HG02840 (cell line): Measurements from ENCODE around the gene GALNT10.

Source experiments
- ATAC-seq: cut with Tn5 transposase; IDR thresholded peaks from one replicate; pipeline ENCODE4 v1.9.1; 2021; ENCODE audit warnings: mild to moderate bottlenecking, moderate library complexity, moderate number of reproducible peaks; ENCODE audit not compliant: unreplicated experiment, low FRiP score

Gene GALNT10

GRCh38 chr5:154284433-154284832 is 93.9 kb downstream of the GALNT10 start:
- ATAC-seq: peak; percentile 87

GRCh38 chr5:154285661-154286408 is 95.3 kb downstream of the GALNT10 start:
- no peak for ATAC-seq

DNA sequence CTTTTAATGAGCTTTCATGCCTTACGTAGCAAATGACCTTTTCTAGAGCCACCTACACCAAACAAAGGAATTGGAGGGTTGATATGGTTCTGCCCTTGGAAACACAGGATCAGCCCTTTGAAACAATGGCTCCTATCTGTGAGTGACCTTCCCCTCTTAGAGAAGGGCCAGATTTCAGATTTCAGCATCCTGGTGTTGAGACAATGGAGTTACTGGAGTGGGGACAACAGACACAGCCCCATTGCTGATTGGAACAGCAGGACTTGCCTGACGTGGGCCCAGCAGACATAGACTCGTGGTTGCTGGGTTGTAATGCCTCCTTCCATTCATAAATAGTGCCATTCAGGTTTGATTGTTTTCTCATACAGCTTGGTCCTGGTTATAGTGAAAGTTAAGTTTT is 96.0 kb downstream of the GALNT10 start:
- ATAC-seq: no peak

GRCh38 chr5:154287136-154287535 is 96.6 kb downstream of the GALNT10 start:
- ATAC-seq: no peak

- no peak for ATAC-seq
Measured at GRCh38 chr5:154288145-154288544, 97.6 kb downstream of the GALNT10 start.

DNA sequence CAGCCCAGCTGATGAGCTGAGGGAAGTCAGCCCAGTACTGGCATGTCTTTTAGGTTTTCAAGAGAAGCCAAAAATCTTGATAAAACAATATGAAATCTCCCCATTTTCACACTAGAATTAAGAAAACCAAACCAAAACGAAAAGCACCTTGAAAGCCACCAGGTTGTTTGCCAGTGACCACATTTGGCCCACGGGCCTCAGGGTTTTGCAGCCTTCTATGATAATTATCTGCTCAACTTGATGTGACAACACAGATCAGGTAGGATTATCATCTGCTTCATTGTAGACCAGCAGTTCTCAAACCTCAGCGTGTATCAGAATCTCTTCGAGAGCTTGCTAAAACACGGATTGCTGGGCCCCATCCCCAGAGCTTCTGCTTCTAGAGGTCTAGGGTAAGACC is 101.4 kb downstream of the GALNT10 start:
- no peak for ATAC-seq

- ATAC-seq: no peak
Measured at GRCh38 chr5:154293219-154293618, 102.7 kb downstream of the GALNT10 start.

DNA sequence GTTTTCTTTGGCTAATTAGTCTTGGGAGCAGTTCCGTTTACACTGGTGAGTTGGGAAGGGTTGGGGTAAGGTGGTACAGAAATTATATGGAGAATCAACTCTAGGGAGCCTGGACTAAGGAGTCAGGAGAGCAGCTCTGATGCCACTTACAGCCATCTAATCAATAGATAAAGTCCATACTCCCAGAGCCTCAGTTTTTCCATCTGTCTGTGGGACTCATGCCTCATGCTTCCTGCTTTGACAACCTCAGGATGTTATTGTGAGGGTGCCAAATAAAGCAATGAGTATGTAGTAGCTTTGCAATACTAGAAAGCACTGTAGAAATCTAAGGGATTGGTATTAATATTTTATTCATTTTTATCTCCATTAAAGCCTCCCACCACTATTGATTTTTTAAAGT is 105.0 kb downstream of the GALNT10 start:
- ATAC-seq: no peak

- no peak for ATAC-seq
Measured at GRCh38 chr5:154296525-154297159, 106.1 kb downstream of the GALNT10 start.

DNA sequence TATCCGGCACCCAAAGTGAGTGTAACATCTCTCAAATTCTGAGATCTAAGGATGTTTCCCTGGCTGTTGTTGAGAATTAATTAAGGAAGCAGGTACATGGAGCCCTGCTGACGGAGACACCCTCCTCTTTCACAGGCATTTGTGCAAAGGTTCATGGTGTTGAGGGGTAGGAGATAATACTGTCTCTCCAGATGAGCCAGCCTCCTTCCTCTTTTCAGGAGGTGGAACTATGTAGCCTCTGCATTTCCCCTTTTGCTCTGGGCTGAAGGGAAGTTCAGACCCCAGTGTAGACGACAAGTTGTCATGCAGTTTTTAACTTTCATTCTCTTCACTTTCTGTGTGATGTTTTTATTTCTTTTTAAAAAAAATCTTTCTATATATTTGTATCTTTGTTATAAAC is 107.5 kb downstream of the GALNT10 start:
- no peak for ATAC-seq

GRCh38 chr5:154300207-154300883 is 109.8 kb downstream of the GALNT10 start:
- no peak for ATAC-seq

- ATAC-seq: no peak
Measured at GRCh38 chr5:154301726-154302125, 111.2 kb downstream of the GALNT10 start.

- ATAC-seq: no peak
Measured at GRCh38 chr5:154302161-154302560, 111.6 kb downstream of the GALNT10 start.

DNA sequence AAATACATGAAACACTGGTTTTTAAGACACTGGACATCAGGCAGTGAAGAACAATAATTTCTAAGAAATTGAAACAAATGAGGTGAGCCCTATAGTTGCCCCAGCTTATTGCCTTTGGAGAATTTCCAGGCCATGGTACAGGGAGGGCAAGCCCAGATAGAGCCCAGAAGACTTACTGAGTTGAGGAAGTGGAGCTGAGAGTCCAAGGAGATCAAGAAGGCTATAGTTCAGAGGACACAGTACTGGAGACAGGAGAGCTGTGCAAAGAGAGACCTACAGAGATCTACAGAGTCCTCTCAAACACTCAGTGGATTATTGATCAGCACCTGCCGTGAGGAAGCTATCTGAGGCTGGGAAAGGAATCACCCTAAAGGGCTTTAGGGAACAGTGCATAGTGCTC is 112.6 kb downstream of the GALNT10 start:
- ATAC-seq: no peak

DNA sequence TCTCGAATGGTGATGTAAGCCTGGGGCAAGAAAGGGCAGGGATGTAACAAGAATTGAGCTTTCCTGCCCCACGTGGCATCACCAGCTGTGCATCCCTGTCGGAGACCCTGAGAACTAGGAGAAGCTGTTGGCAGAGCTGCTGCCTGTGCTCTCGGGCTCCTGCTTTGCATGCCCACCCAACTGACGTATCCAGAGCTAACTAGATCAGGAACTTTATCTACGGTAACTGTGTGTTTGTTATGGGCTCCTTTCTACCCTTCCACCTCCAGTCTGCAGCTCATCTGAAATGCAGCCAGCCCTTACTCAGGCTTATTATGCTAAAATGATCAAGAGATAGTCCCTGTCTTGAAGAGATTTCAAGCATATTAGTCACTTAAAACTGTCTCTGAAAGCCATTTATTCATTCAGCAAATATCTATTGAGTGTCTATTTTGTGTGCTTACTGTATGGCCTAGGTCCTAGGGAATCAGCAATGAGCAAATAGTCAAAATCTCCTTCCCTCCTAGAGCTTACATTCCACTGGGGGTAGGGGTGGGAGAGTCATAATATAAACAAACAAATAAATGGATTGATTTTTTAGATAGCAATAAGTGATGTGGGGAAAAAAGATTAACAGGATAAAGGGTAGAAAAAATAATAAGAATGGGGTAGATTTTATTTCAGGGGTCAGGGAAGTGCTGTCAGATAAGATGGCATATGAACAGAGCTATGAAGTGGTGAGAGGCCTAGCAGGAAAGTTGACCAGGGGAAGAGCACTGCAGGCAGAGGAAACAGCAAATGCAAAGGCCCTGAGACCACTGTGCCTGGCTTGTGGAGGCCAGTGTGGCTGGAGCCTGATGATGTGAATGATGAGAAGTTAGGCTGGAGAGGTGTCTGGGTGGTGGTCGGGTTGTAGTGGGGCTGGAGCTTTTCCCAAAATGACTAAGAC is 118.2 kb downstream of the GALNT10 start:
- ATAC-seq: no peak

DNA sequence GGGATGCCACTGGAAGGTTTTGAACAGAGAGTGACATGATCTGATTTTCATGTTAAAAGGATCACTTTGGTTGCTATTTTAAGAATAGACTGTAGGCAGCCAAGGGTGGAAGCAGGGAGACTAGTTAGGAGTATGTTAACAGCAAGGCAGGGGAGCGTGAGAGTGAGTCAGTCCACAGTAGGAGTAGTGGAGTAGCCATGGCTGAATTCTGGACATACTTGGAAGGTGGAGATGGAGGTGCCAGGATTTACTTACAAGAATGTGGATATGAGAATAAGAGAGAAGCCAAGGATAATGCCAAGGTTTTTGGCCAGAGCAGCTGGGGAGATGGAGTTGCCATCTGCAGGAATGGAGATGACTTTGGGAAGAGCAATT is 118.8 kb downstream of the GALNT10 start:
- ATAC-seq: no peak

GRCh38 chr5:154309805-154310204 is 119.3 kb downstream of the GALNT10 start:
- ATAC-seq: no peak

DNA sequence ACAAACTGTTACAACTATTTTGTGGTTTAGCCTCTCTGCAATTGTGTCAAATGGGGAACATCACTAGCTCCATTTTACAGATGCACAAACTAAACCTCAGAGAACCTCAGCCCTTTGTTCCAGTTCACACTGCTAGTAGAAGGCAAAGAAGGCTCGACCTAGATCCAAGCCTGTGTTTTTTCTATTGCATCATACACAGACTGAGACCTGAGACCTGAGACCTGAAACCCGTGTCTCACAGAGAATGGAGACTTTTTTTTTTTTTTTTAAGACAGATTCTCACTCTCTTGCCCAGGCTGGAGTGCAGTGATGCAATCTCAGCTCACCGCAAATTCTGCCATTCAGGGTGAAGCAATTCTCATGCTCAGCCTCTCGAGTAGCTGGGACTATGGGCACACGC is 120.8 kb downstream of the GALNT10 start:
- no peak for ATAC-seq

DNA sequence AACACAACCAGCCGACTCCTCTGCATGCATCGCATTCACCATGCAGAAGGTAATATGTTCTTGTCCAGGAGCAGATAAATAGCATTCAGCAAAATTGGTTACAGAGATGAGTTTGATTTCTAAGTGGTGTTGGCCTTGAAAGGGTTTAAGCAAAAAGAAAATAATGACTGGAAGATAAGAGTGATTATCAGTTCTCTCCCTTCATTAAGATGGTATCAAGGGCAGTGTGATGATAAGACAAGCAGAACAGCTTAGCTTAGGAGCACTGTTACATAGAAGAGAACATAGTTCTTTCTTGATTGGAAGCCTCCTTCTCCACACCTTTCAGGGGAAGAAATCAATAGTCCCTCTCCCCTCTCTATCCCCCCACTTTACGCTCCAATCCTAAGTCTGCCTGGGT is 121.5 kb downstream of the GALNT10 start:
- no peak for ATAC-seq

GRCh38 chr5:154312576-154312975 is 122.0 kb downstream of the GALNT10 start:
- no peak for ATAC-seq
